ENCODE measurements around the gene AP1G2.

AP1G2 gene

DNA sequence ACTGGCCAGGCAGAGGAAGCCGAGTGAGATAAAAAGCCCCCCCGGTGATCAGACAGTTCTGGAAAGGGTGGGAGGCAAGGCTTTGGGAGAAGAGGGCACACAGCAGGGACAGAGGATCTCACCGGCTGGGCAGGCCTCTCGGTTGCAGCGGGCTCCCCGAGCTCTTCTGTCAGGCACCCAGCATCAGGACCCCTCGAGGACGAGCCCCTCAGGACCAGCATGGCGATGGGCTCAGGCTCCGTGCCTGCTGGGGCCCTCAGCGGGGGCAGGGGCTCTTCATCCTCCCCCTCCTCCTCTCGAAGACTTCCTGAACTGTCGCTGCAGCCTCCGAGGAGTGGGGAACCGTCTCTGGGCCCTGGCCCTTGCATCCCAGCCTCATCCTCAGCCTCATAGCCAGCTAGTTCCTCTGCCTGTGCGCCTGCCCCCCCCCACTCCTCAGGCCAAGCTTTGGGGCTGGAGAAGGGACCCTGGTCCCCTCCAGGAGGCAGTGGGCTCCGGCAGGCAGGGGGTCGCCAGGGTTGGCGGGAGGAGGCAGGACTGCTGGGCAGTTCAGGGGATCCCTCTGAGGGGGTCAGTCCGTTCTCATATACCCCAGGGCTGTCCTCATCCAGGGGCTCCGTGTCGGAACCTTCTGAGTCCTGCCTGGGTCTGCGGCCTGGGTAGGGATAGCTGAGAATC, 3.4 kb upstream of the AP1G2 start:
- H3K36me3 ChIP-seq (replicated peaks) = no peaks in the 10 kb centered on the region
- H3K27ac ChIP-seq = no peak overlapping the region
- no peak for DNase-seq
- H3K4me3 ChIP-seq (ENCODE audit: low read depth, low read length) = no peak overlapping the region
- peaks cover 10% of the 10 kb centered on the region for H3K27me3 ChIP-seq (replicated peaks)
- TF ChIP-seq, protein P1, sequence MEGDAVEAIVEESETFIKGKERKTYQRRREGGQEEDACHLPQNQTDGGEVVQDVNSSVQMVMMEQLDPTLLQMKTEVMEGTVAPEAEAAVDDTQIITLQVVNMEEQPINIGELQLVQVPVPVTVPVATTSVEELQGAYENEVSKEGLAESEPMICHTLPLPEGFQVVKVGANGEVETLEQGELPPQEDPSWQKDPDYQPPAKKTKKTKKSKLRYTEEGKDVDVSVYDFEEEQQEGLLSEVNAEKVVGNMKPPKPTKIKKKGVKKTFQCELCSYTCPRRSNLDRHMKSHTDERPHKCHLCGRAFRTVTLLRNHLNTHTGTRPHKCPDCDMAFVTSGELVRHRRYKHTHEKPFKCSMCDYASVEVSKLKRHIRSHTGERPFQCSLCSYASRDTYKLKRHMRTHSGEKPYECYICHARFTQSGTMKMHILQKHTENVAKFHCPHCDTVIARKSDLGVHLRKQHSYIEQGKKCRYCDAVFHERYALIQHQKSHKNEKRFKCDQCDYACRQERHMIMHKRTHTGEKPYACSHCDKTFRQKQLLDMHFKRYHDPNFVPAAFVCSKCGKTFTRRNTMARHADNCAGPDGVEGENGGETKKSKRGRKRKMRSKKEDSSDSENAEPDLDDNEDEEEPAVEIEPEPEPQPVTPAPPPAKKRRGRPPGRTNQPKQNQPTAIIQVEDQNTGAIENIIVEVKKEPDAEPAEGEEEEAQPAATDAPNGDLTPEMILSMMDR (IDR thresholded peaks at IDR 0.05; ENCODE audit: low read depth, low read length, missing control alignments) = no peak
- in situ Hi-C loops (cut with HindIII; ENCODE audit: low pct_ligation_motif_present, low sequenced_read_pairs) = no loop called here

DNA sequence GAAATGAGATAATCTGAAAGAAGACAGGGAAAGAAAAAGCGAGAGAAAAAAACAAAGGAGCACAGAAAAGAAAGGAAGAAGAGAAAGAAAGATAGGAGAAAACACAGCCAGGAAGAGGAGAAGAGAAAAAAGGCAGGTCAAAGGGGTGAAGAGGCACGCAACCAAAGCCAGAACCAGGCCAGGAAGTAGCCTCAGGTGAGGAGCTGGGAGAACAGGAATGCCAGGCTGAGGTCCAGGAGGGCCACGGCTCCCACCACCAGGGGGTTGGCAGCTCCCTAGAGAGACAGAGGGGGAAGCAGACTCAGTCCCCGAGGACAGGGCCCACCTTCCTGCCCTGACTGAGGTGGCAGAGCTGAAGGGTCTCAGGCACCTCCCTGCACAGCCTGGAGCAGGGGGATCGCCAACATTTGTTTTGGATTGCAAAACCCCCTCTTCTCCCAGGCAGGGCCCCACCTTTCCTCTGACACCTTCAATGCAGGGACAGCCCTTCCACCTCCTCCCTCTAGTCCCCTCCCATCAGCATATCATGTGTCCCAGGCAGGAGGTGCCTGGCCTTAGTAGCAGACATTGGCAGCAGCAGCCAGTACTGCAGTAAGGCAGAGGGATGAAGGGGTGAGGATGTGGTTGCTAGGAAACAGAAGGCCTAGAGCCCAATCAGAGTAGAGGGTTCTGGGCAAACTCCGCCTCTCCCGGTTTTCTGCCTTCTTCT, 2.0 kb upstream of the AP1G2 start:
- TF ChIP-seq, protein P1 (IDR thresholded peaks at IDR 0.05; ENCODE audit: low read depth, low read length, missing control alignments) = peak; percentile 18
- no peak overlapping the region for H3K4me3 ChIP-seq (ENCODE audit: low read depth, low read length)
- no peaks in the 10 kb centered on the region for H3K36me3 ChIP-seq (replicated peaks)
- no peak overlapping the region for H3K27ac ChIP-seq
- in situ Hi-C loops (cut with HindIII; ENCODE audit: low pct_ligation_motif_present, low sequenced_read_pairs) = no loop called here
- no peaks in the 10 kb centered on the region for H3K27me3 ChIP-seq (replicated peaks)
- DNase-seq = no peak

DNA sequence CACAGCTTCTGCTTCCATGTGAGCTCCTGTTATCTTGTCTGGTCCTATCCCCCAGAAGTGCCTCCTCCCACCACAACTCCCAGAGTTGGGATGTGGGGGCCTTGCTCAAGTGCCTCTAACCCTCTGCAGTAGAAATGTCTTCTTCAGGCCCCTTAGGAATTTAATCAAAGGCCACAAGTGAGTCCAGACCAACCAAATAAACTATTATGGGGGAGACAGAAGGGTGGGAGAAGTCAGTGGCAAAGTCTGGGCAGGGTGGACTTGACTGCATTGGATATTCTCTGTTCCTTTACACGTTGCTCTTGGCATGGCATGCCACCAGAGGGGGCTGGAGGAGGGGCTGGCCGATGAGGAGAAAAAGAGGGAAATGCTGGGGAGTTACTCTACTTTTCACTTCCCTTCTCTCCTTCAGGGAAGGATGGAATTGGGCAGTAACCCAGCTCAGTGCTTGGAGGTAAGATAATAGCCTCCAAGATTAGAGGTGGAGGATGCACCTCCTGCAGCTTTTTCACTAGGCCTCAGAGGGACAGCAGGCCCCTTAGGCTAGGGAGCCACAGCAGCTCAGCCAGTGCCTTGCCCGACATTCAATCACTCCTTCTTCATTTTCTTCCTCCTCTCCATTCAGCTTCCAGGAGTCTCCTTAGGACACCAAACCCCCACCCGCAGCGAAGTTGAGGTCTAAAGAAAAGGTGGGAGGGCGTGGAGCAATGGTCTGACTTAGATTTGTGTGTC, 1.2 kb upstream of the AP1G2 start:
- H3K27ac ChIP-seq = no peak overlapping the region
- no peak for DNase-seq
- no peaks in the 10 kb centered on the region for H3K36me3 ChIP-seq (replicated peaks)
- in situ Hi-C loops (cut with HindIII; ENCODE audit: low pct_ligation_motif_present, low sequenced_read_pairs) = no loop called here
- no peaks in the 10 kb centered on the region for H3K27me3 ChIP-seq (replicated peaks)
- no peak overlapping the region for H3K4me3 ChIP-seq (ENCODE audit: low read depth, low read length)
- TF ChIP-seq, protein P1 (IDR thresholded peaks at IDR 0.05; ENCODE audit: low read depth, low read length, missing control alignments) = peak; percentile 66

DNA sequence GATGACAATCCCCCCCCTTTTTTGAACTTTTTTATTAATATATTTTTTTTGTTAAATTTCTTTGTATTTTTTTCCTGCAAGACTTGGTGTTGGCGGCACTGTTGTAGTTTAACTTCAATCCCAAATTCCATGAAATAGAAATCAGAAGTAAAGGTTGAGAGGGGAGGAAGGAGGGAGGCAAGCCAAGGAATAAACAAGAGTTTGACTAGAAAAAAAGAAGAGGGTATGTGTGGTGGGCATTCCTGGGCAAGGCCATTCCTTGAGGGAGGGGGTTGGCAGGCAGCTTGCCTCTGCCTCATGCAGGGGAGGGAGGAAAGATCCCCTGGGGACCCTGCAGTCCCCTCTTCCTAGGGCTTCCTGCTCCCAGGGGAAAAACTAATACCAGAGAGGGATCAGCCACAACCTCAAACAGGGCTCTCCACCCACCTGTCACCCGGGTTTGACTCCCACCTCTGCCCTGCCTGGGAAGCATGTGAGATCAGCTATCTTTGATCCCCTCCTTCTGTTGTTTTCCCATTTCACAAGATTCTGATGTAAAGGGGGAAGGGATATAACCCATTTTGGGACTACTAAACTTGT, 519 bp upstream of the AP1G2 start:
- DNase-seq = no peak
- no peak overlapping the region for H3K27ac ChIP-seq
- TF ChIP-seq, protein P1 (IDR thresholded peaks at IDR 0.05; ENCODE audit: low read depth, low read length, missing control alignments) = no peak
- no peaks in the 10 kb centered on the region for H3K36me3 ChIP-seq (replicated peaks)
- in situ Hi-C loops (cut with HindIII; ENCODE audit: low pct_ligation_motif_present, low sequenced_read_pairs) = no loop called here
- H3K4me3 ChIP-seq (ENCODE audit: low read depth, low read length) = no peak overlapping the region
- no peaks in the 10 kb centered on the region for H3K27me3 ChIP-seq (replicated peaks)

DNA sequence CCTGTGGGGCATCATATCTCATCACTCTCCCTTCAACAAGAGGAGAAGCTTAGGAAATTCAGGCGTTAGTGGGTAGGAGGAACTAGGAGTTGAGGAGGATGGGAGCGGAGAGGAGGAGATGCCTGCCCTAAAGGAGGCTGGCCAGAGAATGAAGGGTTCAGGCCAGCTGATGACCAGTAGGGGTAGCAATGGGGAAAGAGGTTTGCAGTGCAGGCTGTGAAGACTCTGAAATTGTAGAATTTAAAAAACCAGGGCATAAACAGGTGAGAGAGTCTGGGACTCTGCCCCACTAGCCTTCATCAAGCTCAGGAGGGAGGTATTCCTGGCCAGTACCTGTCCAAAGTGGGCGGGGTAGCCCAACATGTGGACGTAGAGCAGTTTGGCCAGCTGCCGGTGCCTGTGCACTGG, 809 bp downstream of the AP1G2 start:
- in situ Hi-C loops (cut with HindIII; ENCODE audit: low pct_ligation_motif_present, low sequenced_read_pairs) = no loop called here
- TF ChIP-seq, protein P1 (IDR thresholded peaks at IDR 0.05; ENCODE audit: low read depth, low read length, missing control alignments) = peak; percentile 49
- H3K27me3 ChIP-seq (replicated peaks) = no peaks in the 10 kb centered on the region
- peak; percentile 16 for DNase-seq
- H3K36me3 ChIP-seq (replicated peaks) = no peaks in the 10 kb centered on the region
- H3K27ac ChIP-seq = no peak overlapping the region
- H3K4me3 ChIP-seq (ENCODE audit: low read depth, low read length) = peak overlapping the region; percentile 66

Data from brain microvascular endothelial cell (primary cell).